ENCODE measurements around the gene MCC. TPM values are rescaled to one million over a fixed set of nuclear protein-coding genes. Genes with fewer than 3 reads are reported as not detected.
"Not testable (repeated sequence)": the region's sequence is repeated elsewhere in the genome, so short reads cannot be mapped to it uniquely, and the experiment has no call there.

The MCC gene
- polyA plus RNA-seq, 4 donors: 27.6 to 33.3 (median 31.7) TPM

- no peak for DNase-seq (ENCODE audit: low read depth in 4 of 4, low spot score in 2 of 4)
Measured at GRCh38 chr5:113427871-113428574, 60.2 kb downstream of the MCC start.

DNA sequence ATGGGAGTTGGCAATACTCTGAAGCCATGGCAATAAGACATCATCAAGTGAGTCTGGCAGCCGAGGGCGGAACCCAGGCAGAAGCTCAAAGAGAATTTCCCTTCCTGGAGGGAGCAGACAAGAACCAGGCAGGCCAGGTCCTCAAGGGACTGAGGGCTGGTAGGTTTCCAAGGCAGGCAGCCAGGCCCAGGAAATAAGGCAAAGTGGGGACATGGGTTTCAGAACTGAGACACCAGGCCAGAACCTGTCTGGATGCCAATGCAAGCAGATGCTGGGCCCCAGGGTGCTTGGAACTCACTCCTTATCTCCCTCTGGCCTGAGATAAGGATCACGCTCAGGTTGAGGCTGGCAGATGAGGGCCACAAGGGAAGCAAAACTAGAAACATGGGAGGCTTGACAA, 62.3 kb downstream of the MCC start:
- no peak for DNase-seq (ENCODE audit: low read depth in 4 of 4, low spot score in 2 of 4)

- DNase-seq (ENCODE audit: low read depth in 4 of 4, low spot score in 2 of 4): no peak
Measured at GRCh38 chr5:113421693-113422092, 66.6 kb downstream of the MCC start.

- no peak for DNase-seq (ENCODE audit: low read depth in 4 of 4, low spot score in 2 of 4)
Measured at GRCh38 chr5:113405530-113405929, 82.7 kb downstream of the MCC start.

- DNase-seq (ENCODE audit: low read depth in 4 of 4, low spot score in 2 of 4): no peak
Measured at GRCh38 chr5:113404269-113404668, 84.0 kb downstream of the MCC start.

DNA sequence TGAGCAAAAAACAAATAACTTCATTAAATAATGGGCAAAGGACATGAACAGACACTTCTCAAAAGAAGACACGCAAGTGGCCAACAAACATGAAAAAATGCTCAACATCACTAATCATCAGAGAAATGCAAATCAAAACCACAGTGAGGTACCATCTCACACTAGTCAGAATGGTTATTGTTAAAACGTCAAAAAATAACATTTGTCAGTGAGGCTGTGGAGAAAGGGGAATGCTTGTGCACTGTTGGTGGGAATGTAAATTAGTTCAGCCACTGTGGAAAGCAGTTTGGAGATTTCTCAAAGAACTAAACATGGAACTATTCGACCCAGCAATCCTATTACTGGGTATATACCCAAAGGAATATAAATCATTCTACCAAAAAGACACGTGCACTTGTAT, 90.3 kb downstream of the MCC start:
- not testable (repeated sequence) for DNase-seq (ENCODE audit: low read depth in 4 of 4, low spot score in 2 of 4)

GRCh38 chr5:113397046-113397445, 91.2 kb downstream of the MCC start:
- DNase-seq (ENCODE audit: low read depth in 4 of 4, low spot score in 2 of 4): no peak

DNA sequence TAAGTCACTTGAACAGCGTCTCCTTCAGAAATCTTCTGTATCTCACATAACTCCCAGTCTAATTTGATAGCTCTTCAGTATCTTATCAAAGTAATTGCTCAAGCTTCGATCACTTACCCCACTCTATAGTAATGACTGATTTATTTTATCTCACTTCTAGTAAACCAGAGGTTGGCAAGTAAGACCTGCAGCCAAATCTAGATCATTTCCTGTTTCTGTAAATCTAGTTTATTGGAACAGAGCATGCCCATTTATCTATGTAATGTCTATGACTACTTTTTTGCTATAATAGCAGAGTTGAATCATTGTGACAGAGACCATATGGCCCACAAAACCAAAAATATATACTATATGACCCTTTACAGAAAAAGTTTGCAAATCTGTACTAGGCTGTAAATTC, 93.6 kb downstream of the MCC start:
- DNase-seq (ENCODE audit: low read depth in 4 of 4, low spot score in 2 of 4): no peak

- DNase-seq (ENCODE audit: low read depth in 4 of 4, low spot score in 2 of 4): no peak
Measured at GRCh38 chr5:113390224-113390623, 98.0 kb downstream of the MCC start.

DNA sequence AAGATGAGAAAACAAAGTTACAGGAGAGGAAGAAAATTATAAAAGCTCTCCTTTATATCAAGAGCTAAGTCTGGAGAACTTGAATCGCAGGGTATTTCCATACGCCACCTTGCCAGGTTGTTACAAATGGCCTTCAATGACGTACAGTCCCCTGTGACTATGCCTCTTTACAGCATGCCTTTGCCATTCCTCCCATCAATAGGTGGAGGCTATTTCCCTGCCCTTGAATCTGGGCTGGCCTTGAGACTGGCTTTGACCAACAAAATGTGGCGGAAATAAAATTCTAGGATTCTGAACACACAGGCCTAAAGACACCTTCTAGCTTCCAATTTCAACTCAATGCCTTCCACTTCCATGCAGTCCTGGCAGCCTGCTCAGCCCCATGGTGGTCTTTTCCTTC, 99.1 kb downstream of the MCC start:
- no peak for DNase-seq (ENCODE audit: low read depth in 4 of 4, low spot score in 2 of 4)

DNA sequence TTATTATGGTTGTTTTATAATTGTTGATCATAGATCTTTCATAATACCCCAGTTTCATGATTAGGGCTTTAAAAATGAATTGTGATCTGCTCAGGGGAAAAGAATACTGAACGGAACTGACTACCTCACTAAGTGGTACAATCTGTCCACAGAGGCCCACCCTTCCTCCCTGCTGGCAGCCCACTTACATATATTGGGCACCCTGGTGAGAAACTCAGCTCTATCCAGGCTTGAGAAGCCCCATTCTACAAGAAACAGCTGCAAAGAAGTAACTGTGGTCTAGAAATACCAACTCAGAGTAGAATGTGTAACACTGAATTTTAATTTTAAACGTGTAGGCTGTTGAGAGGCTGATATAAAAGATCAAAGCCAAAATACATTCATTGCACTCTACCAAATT, 100.4 kb downstream of the MCC start:
- no peak for DNase-seq (ENCODE audit: low read depth in 4 of 4, low spot score in 2 of 4)

DNA sequence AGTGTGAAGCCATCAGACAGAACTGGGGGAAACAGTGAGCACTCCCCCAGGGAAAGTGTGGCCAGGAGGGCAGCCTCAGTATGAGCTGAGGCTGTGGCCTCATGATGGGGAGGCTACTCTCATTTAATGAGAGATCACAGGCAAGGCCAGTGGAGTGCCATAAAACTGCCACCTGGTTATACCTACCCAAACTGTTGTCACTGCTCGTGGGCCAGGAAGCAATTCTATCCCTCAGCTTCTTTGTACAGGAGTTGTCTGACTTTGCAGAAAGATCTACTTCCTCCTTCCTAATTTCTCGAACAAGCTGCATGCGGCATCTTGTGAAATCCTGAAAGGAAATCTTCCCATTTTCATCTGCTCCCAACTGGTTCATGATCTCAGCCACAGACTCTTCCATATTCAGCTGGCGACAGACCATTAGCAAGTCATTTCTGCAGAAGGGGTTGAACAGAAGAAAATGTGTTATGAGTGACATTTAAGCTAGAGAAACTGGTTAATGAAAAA, 103.4 kb downstream of the MCC start:
- no peak for DNase-seq (ENCODE audit: low read depth in 4 of 4, low spot score in 2 of 4)

GRCh38 chr5:113382731-113383130, 105.5 kb downstream of the MCC start:
- DNase-seq (ENCODE audit: low read depth in 4 of 4, low spot score in 2 of 4): no peak

DNA sequence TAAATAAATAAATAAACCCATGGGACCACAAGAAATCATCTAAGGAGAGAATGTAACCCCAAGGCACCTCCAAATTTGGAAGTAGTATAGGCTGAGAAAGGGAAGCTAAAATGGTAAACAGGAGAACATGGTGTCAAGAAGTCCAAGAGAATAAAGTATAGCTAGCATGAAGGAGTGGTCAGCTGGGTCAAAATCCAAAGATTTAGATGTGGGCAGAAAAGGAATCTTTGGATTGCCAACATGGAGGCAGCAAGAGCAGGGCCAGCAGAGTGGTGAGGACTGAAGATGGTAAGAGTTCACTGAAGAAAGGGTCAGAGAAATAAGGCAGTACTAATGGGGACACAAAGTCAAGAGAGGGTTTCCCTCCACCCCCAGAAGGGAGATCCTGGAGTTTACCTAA, 106.5 kb downstream of the MCC start:
- DNase-seq (ENCODE audit: low read depth in 4 of 4, low spot score in 2 of 4): no peak

DNA sequence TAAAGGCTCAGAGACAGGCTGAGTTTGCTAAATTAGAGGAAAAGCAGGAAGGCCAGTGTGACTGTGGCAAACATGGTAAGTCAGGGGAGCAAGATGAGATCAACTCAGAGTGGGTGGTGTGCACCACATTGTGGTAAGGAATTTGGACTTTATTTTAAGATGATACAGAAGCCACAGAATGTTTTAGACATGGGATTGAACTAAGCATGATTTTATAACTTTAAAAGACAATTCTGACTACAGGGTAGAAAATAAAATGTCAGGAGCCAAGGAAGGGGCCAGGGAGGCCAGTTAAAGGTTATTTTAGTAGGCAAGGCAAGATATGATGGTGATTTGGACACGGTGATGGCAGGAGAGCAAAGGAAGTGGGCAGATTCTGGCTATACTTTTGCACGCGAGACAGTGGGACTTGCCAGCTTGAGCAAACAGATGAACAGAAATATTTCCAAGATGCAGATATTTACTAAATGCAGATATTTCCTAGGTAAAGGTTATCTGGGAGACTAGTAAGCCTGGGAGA, 107.4 kb downstream of the MCC start:
- DNase-seq (ENCODE audit: low read depth in 4 of 4, low spot score in 2 of 4): no peak

DNA sequence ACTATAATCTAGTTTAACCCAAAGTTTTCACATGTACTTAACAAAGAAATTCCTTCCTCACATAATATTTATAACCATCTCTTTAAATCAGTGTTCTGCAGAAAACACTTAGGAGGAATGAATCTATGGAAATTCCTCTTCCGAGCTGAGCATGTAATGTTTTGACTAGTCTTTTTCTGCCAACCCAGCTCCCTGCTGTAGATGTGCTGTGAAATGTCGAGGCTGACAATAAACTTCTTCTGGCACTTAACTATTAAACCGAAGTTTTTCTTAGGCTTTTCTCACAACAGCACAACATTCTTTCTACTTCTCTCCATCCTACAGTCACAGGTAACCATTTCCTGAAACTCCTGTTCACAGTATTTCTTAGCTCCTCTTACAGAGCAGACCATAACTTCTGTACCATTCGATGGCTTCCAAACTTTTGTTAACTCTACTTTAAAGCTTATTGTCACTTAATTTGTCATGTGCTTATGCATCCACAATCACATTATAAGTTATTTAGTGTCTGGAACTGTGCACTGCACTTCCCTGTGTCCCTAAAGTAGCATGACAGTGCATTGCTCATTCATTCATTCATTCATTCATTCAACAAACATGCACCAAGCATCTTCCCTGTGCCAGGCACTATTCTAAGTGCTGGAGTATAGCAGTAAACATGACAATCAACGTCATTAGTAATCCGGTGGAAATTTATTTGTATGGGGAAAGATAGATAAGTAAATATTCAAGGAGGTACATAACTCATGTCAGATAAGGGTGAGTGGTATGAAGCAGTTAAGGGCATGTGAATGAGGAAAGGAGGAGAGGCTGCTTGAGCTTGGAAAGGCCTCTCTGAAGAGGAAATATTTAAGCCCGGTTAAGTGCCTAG, 108.1 kb downstream of the MCC start:
- no peak for DNase-seq (ENCODE audit: low read depth in 4 of 4, low spot score in 2 of 4)

- peak in 2 of 4 donors; percentile 15 to 44 for DNase-seq (ENCODE audit: low read depth in 4 of 4, low spot score in 2 of 4)
Measured at GRCh38 chr5:113378959-113379541, 109.2 kb downstream of the MCC start.

GRCh38 chr5:113378514-113378913, 109.7 kb downstream of the MCC start:
- DNase-seq (ENCODE audit: low read depth in 4 of 4, low spot score in 2 of 4): no peak

DNA sequence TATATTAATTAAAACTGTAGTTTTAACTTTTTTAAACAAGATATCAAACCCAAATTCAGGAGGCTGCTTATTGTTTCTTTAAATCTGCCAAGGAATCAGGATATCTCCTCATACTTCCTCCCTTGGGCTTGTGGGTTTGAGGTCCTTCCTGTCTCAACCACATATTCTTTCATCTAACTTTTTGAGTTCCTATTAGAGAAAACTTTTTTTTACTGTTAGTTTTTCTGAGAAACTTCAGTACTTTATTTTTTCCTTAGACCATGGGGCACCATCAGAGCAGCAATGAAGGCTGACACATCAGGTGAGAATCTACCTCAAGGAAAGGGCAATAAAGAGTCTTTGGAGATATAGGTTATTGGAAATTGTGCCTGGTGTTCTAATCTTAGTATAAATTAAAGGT, 110.2 kb downstream of the MCC start:
- DNase-seq (ENCODE audit: low read depth in 4 of 4, low spot score in 2 of 4): no peak

DNA sequence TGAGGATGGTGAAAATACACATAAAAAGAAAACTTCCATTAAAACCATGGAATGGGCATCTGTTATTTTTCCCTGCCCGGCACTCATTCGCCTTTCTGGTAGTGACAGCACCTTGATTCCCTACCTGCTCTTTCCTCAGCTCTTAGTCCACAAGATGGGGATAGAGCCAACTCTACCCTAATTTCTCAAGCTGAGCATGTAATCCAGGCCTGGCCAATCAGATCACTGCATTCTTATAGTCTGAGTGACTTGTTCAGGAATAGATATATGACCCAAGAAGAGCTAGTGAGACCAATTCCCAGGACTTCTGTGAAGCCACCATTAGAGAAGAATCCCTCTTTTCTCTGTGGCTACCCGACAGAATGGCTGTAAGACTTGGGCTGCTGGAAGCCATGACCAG, 111.6 kb downstream of the MCC start:
- DNase-seq (ENCODE audit: low read depth in 4 of 4, low spot score in 2 of 4): no peak

- DNase-seq (ENCODE audit: low read depth in 4 of 4, low spot score in 2 of 4): peak in 3 of 4 donors; percentile 13 to 49 (median 38)
Measured at GRCh38 chr5:113375480-113376060, 112.7 kb downstream of the MCC start.
